ENCODE measurements around the gene PEX7.

GRCh38 chr6:136932599-136932998, 110.2 kb downstream of the PEX7 start:
- TF ChIP-seq POLR2AphosphoS5 (IDR thresholded peaks at IDR 0.05; ENCODE audit: low read depth) (no peak), REST (IDR thresholded peaks at IDR 0.05; ENCODE audit: unreplicated experiment) (no peak), CTCF (conservative IDR thresholded peaks at IDR 0.05; ENCODE audit: low read depth in 2 of 2) (no peak), EZH2phosphoT487 (IDR thresholded peaks at IDR 0.05; ENCODE audit: unreplicated experiment) (no peak), EZH2 (IDR thresholded peaks at IDR 0.05; ENCODE audit: low read depth, unreplicated experiment) (no peak), JUNB (IDR thresholded peaks at IDR 0.05; ENCODE audit: unreplicated experiment) (no peak)
